Skeletal muscle satellite cell (primary cell): ENCODE results near the gene ARHGAP15. TPM values are rescaled to one million over a fixed set of nuclear protein-coding genes. Genes with fewer than 3 reads are reported as not detected.

ENCODE experiments used
- H3K27me3 ChIP-seq: 2 replicates; pipeline ENCODE4 v1.7.0; 2013; ENCODE audit warnings: low read length; ENCODE audit not compliant: control insufficient read depth, insufficient read depth
- H3K36me3 ChIP-seq: 2 replicates; pipeline ENCODE4 v1.7.0; 2013; ENCODE audit warnings: mild to moderate bottlenecking, control low read depth, low read length; ENCODE audit not compliant: insufficient read depth
- H3K4me1 ChIP-seq: 2 replicates; pipeline ENCODE4 v1.7.0; 2013; ENCODE audit warnings: low read length; ENCODE audit not compliant: control insufficient read depth, insufficient read depth
- H3K4me2 ChIP-seq: 2 replicates; pipeline ENCODE4 v1.7.0; 2013; ENCODE audit warnings: mild to moderate bottlenecking, low read length
- H3K4me3 ChIP-seq: 2 replicates; pipeline ENCODE4 v1.7.0; 2013; ENCODE audit warnings: low read length
- H3K9ac ChIP-seq: 2 replicates; pipeline ENCODE4 v1.7.0; 2013; ENCODE audit warnings: mild to moderate bottlenecking, low read depth, low read length, moderate library complexity
- H3K9me3 ChIP-seq: replicated peaks from 2 replicates; pipeline ENCODE4 v1.7.0; 2013; ENCODE audit warnings: mild to moderate bottlenecking, control low read depth, low read length
- small RNA-seq: library from RNA; depleted of rRNA; stranded (forward); fragments of <200 nt; gene quantifications from one replicate; pipeline ENCODE3, GENCODE V24; 2012

Gene ARHGAP15

DNA sequence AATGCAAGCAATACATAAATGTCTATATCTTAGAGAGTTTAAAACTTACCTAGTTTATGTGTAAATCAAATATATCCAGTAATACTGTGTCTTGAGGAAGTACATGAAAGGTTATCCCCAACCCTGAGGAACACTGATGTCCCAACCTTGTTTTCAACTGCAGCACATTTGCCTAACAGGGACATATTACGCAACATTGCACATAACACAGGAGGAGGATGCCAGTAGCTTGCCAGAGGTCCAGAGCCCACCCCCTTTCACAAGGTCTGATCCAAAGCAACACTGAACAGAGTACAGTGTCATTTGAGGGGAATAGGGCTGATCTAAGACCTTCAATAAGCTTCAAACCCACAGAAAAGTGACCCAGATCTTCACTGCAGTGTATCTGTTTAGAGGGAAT, 678.5 kb downstream of the ARHGAP15 start:
- H3K36me3 ChIP-seq = no peaks in the 10 kb centered on the region
- no peaks in the 10 kb centered on the region for H3K9me3 ChIP-seq

GRCh38 chr2:143808166-143808565, 678.9 kb downstream of the ARHGAP15 start:
- Histone ChIP-seq H3K9me3 (no peaks in the 10 kb centered on the region), H3K4me2 (no peak overlapping the region), H3K9ac (no peak overlapping the region), H3K36me3 (no peaks in the 10 kb centered on the region), H3K27me3 (no peaks in the 10 kb centered on the region), H3K4me3 (no peak overlapping the region), H3K4me1 (no peaks in the 10 kb centered on the region)

More for the DNA sequence above, 678.5 kb downstream of the ARHGAP15 start:
- Histone ChIP-seq H3K4me1 (no peaks in the 10 kb centered on the region), H3K9ac (no peak overlapping the region), H3K4me3 (no peak overlapping the region), H3K27me3 (no peaks in the 10 kb centered on the region), H3K4me2 (no peak overlapping the region)

- Histone ChIP-seq H3K9me3 (no peaks in the 10 kb centered on the region), H3K4me3 (no peak overlapping the region), H3K4me2 (no peak overlapping the region), H3K36me3 (no peaks in the 10 kb centered on the region), H3K4me1 (no peaks in the 10 kb centered on the region), H3K9ac (no peak overlapping the region), H3K27me3 (no peaks in the 10 kb centered on the region)
These were observed 685.9 kb downstream of the ARHGAP15 start for GRCh38 chr2:143815082-143815481.

DNA sequence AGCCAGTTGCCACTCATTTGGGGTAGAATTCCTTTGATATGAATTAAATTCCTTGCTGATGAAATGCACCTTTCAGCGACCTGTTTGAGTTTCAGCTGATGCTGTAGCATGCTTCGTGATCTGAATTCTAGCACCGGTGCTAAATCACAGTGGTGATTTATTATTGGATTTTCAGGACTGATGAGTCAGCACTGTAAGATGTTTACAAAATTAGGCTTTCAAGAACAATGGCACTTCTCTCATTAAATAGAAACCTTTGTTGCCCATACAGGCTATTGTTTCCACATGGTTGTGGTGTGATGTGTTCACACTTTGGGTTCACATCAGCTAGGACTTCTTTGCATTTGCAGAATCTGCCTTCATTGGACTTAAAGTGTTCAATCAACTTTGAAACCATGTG, 687.7 kb downstream of the ARHGAP15 start:
- H3K9me3 ChIP-seq = no peaks in the 10 kb centered on the region
- no peaks in the 10 kb centered on the region for H3K27me3 ChIP-seq

More for the DNA sequence above, 687.7 kb downstream of the ARHGAP15 start:
- Histone ChIP-seq H3K4me3 (no peak overlapping the region), H3K36me3 (no peaks in the 10 kb centered on the region), H3K9ac (no peak overlapping the region), H3K4me1 (no peaks in the 10 kb centered on the region), H3K4me2 (no peak overlapping the region)

Small RNA genes lying within 50 kb of the gene (small RNA-seq; reads per million reads assigned to genes)
- not detected for gene MTND4LP12
